Lung (tissue), 12 donors: ENCODE data around the gene CSNK2A1. TPM values are rescaled to one million over a fixed set of nuclear protein-coding genes. Genes with fewer than 3 reads are reported as not detected.
A peak's percentile ranks its signal among the peaks of the same experiment; 100 is the strongest.

Experiments
- ATAC-seq: fragments of 200-7000 bp; cut with Tn5 transposase; one replicate; pipeline ENCODE4 v1.9.1; 2020; ENCODE audit warnings: moderate number of reproducible peaks; ENCODE audit not compliant: insufficient read depth, low FRiP score
- DNase-seq, 3 donors: peaks; one replicate each; pipeline ENCODE4 v3.0.0-alpha.2; 2013 to 2017
- H3K27ac ChIP-seq, 2 donors: one replicate each; pipeline ENCODE4 v1.5.1; 2013; ENCODE audit warnings: mild to moderate bottlenecking in 2 of 2, moderate library complexity in 2 of 2, control low read depth in 1 of 2, inconsistent platforms in 1 of 2, low read depth in 1 of 2, low read length in 1 of 2
- H3K27me3 ChIP-seq, 3 donors: one replicate each; pipeline ENCODE4 v1.5.1; 2013; ENCODE audit warnings: low read length in 2 of 3; ENCODE audit not compliant: control insufficient read depth in 3 of 3, insufficient read depth in 3 of 3
- H3K36me3 ChIP-seq, 4 donors: one replicate each; pipeline ENCODE4 v1.5.1; 2013; ENCODE audit warnings: low read length in 4 of 4, mild to moderate bottlenecking in 1 of 4, moderate library complexity in 1 of 4; ENCODE audit not compliant: control insufficient read depth in 4 of 4, insufficient read depth in 4 of 4
- H3K4me1 ChIP-seq, 5 donors: one replicate each; pipeline ENCODE4 v1.5.1; 2013; ENCODE audit warnings: low read length in 5 of 5, mild to moderate bottlenecking in 2 of 5, moderate library complexity in 1 of 5; ENCODE audit not compliant: control insufficient read depth in 5 of 5, insufficient read depth in 5 of 5
- H3K4me3 ChIP-seq: one replicate; pipeline ENCODE4 v1.5.1; 2013; ENCODE audit warnings: mild to moderate bottlenecking, control low read depth, moderate library complexity
- H3K9ac ChIP-seq, 2 donors: one replicate each; pipeline ENCODE4 v1.5.1; 2013; ENCODE audit warnings: low read length in 2 of 2, control low read depth in 1 of 2; ENCODE audit not compliant: insufficient read depth in 1 of 2
- H3K9me3 ChIP-seq, 4 donors: one replicate each; pipeline ENCODE4 v1.5.1; 2013; ENCODE audit warnings: low read length in 3 of 4, mild to moderate bottlenecking in 1 of 4, moderate library complexity in 1 of 4; ENCODE audit not compliant: control insufficient read depth in 4 of 4, insufficient read depth in 3 of 4
- WGBS, 2 donors: extraction: QIAGEN DNeasy Blood & Tissue Kit; methylation state at CpG; one replicate each; pipeline ENCODE4 v1.1.7; 2013; 5-methylcytosine and 5-hydroxymethylcytosine counted together
- polyA plus RNA-seq, 2 donors: library from polyadenylated mRNA; stranded (reverse); fragments of 200-250 nt; gene quantifications; one replicate each; pipeline ENCODE4 v1.2.1, GENCODE V29; 2013
- total RNA-seq, 2 donors: library from RNA; depleted of rRNA in 1 of 2; stranded (reverse); fragments of >200 nt in 1 of 2; gene quantifications; one replicate each; pipeline ENCODE4 v1.2.1, GENCODE V29; 2014 to 2021
- TF ChIP-seq, protein P1 (sequence below): IDR thresholded peaks from 2 replicates; pipeline ENCODE4 v1.5.1; 2012; ENCODE audit warnings: mild to moderate bottlenecking; ENCODE audit errors: control extremely low read depth, extremely low read depth
- donor health status: control.
- donor health status: control.
- donor health status: Bipolar disorder and iron deficiency.
- donor health status: healthy.
- donor health status: DM: yes; HTN: yes; CAD: no.

CSNK2A1 gene
- total and polyA plus RNA-seq, 4 donors: 20.5 to 186 (median 60.7) TPM

DNA sequence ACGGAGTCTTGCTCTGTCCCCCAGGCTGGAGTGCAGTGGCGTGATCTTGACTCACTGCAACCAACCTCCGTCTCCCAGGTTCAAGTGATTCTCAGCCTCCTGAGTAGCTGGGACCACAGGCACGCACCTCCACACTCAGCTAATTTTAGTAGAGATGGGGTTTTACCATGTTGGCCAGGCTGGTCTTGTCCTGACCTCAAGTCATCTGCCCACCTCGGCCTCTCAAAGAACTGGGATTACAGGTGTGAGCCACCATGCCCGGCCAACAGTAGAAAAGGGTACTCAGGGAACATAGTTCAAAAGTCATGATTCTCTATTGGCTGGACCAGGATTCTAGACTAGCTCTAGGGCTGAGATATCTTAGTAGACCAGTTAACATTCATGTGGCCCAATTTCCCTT is 5.6 kb downstream of the CSNK2A1 start:
- peaks cover 0 to 4% (median 1%) of the 10 kb centered on the region in 4 donors for H3K36me3 ChIP-seq
- TF ChIP-seq, protein P1, sequence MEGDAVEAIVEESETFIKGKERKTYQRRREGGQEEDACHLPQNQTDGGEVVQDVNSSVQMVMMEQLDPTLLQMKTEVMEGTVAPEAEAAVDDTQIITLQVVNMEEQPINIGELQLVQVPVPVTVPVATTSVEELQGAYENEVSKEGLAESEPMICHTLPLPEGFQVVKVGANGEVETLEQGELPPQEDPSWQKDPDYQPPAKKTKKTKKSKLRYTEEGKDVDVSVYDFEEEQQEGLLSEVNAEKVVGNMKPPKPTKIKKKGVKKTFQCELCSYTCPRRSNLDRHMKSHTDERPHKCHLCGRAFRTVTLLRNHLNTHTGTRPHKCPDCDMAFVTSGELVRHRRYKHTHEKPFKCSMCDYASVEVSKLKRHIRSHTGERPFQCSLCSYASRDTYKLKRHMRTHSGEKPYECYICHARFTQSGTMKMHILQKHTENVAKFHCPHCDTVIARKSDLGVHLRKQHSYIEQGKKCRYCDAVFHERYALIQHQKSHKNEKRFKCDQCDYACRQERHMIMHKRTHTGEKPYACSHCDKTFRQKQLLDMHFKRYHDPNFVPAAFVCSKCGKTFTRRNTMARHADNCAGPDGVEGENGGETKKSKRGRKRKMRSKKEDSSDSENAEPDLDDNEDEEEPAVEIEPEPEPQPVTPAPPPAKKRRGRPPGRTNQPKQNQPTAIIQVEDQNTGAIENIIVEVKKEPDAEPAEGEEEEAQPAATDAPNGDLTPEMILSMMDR: no peak
- no peak for DNase-seq
- WGBS, 2 donors: 91 to 96% methylated on average over 6 of the region's 6 CpGs
- no peak overlapping the region for H3K27ac ChIP-seq
- H3K9me3 ChIP-seq: no peaks in the 10 kb centered on the region
- peaks cover 6 to 52% (median 13%) of the 10 kb centered on the region in 5 donors for H3K4me1 ChIP-seq
- H3K27me3 ChIP-seq: no peaks in the 10 kb centered on the region
- no peak overlapping the region for H3K4me3 ChIP-seq
- no peak for ATAC-seq
- no peak overlapping the region for H3K9ac ChIP-seq

DNA sequence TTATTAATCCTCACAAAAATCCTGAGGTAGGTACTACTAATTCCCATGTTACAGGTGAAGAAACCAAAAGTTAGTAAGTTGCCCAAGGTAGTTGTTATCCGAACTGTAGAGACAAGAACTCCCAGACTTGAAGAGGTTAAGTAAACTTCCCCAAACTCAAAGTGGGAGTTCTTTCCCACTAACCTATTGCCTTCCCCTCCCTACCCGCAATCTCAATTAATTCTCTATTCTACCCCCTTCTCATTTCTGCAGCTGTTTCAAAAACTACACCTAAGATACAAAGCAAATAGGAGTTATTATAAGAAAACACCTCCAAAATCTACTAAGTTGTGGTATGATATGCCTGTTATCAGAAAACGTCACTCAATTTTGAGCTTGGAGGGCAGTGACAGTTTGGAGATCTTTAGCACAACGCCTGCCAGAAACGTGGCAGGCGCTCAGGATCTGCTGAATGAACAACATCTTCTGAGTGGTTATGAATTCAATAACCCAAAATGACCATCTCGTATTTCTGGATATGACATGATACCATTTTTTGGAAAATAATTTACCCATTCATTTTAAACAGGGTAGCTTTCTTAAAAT is 7.1 kb downstream of the CSNK2A1 start:
- no peak for DNase-seq
- TF ChIP-seq, protein P1: no peak
- H3K36me3 ChIP-seq: peaks cover 0 to 4% (median 1%) of the 10 kb centered on the region in 4 donors
- H3K27me3 ChIP-seq: no peaks in the 10 kb centered on the region
- peak overlapping the region in 1 of 2 donors; percentile 2 for H3K27ac ChIP-seq
- no peaks in the 10 kb centered on the region for H3K9me3 ChIP-seq
- H3K4me3 ChIP-seq: no peak overlapping the region
- no peak overlapping the region for H3K9ac ChIP-seq
- H3K4me1 ChIP-seq: peaks cover 0 to 47% (median 13%) of the 10 kb centered on the region in 5 donors
- 36 to 45% methylated on average over 7 of the region's 7 CpGs for WGBS, 2 donors
- ATAC-seq: no peak

DNA sequence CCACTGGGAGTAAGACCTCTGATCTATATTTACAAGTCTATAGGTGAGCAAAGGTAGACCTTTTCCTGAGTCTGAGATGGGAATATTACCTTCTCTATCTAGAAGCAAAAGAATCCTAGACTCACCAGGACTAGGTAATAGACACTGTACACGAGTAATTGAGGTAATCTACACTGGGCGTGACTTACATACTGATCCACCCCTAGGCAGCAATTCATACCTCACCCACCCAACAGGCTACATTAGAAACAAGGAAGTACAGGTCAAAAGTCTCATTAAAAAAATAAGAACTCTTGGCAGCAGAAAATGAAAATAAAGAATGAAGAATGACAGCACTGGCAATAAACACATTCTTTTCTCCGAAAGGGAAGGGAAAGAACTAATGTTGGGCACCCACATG is 7.6 kb downstream of the CSNK2A1 start:
- Histone ChIP-seq H3K9ac (no peak overlapping the region), H3K4me3 (no peak overlapping the region), H3K27me3 (no peaks in the 10 kb centered on the region)

More for the DNA sequence above, 7.6 kb downstream of the CSNK2A1 start:
- Histone ChIP-seq H3K36me3 (peaks cover 0 to 4% (median 1%) of the 10 kb centered on the region in 4 donors), H3K9me3 (no peaks in the 10 kb centered on the region), H3K27ac (no peak overlapping the region), H3K4me1 (peaks cover 0 to 42% (median 13%) of the 10 kb centered on the region in 5 donors)
- WGBS, 2 donors: 21 to 24% methylated on average over 3 of the region's 3 CpGs
- no peak for DNase-seq
- ATAC-seq: peak; percentile 52
- TF ChIP-seq, protein P1: no peak
